H9 (cell line): ENCODE data around the gene PRRX1. TPM values are rescaled to one million over a fixed set of nuclear protein-coding genes. Genes with fewer than 3 reads are reported as not detected.

Source experiments
- DNase-seq: peaks from one replicate; pipeline ENCODE4 v3.0.0-alpha.2; 2017
- H2AFZ ChIP-seq: one replicate; pipeline ENCODE4 v1.6.1; 2013; ENCODE audit warnings: mild to moderate bottlenecking, low read length, control low read depth, moderate library complexity
- H2AK5ac ChIP-seq: 2 replicates; pipeline ENCODE4 v1.6.1; 2013; ENCODE audit warnings: low read length, control low read depth, mixed read lengths; ENCODE audit not compliant: insufficient read length
- H2BK120ac ChIP-seq: one replicate; pipeline ENCODE4 v1.6.1; 2013; ENCODE audit warnings: low read depth, mild to moderate bottlenecking, low read length, control low read depth, inconsistent platforms; ENCODE audit not compliant: poor library complexity, severe bottlenecking
- H2BK12ac ChIP-seq: 2 replicates; pipeline ENCODE4 v1.6.1; 2013; ENCODE audit warnings: low read length, control low read depth, mixed read lengths, low read depth; ENCODE audit not compliant: insufficient read length
- H2BK15ac ChIP-seq: 2 replicates; pipeline ENCODE4 v1.6.1; 2013; ENCODE audit warnings: low read depth, low read length, control low read depth
- H2BK20ac ChIP-seq: one replicate; pipeline ENCODE4 v1.6.1; 2013; ENCODE audit warnings: low read depth, mild to moderate bottlenecking, low read length, control low read depth, inconsistent platforms; ENCODE audit not compliant: poor library complexity, severe bottlenecking
- H2BK5ac ChIP-seq: 2 replicates; pipeline ENCODE4 v1.6.1; 2013; ENCODE audit warnings: low read length, control low read depth, mixed read lengths; ENCODE audit not compliant: insufficient read length
- H3K14ac ChIP-seq: 2 replicates; pipeline ENCODE4 v1.6.1; 2013; ENCODE audit warnings: low read length, control low read depth; ENCODE audit not compliant: insufficient read depth
- H3K18ac ChIP-seq: 2 replicates; pipeline ENCODE4 v1.6.1; 2013; ENCODE audit warnings: low read depth, mild to moderate bottlenecking, mixed read lengths, low read length, control low read depth; ENCODE audit not compliant: insufficient read length
- H3K23ac ChIP-seq: 2 replicates; pipeline ENCODE4 v1.6.1; 2013; ENCODE audit warnings: low read length, control low read depth, mixed read lengths, low read depth; ENCODE audit not compliant: insufficient read length
- H3K23me2 ChIP-seq: 2 replicates; pipeline ENCODE4 v1.6.1; 2013; ENCODE audit warnings: low read depth, mild to moderate bottlenecking, mixed read lengths, low read length, control low read depth; ENCODE audit not compliant: insufficient read length, poor library complexity, severe bottlenecking
- H3K27ac ChIP-seq: 2 replicates; pipeline ENCODE4 v1.5.1; 2013; ENCODE audit warnings: low read length, control low read depth, mixed read lengths, low read depth; ENCODE audit not compliant: insufficient read length
- H3K27me3 ChIP-seq: 2 replicates; pipeline ENCODE4 v1.6.1; 2013; ENCODE audit warnings: low read length, control low read depth, inconsistent platforms; ENCODE audit not compliant: insufficient read depth
- H3K4ac ChIP-seq: 2 replicates; pipeline ENCODE4 v1.6.1; 2013; ENCODE audit warnings: low read depth, mild to moderate bottlenecking, control low read depth, inconsistent platforms, low read length, moderate library complexity
- H3K4me1 ChIP-seq: 2 replicates; pipeline ENCODE4 v1.6.1; 2013; ENCODE audit warnings: low read length, control low read depth, inconsistent platforms; ENCODE audit not compliant: insufficient read depth
- H3K4me2 ChIP-seq: 2 replicates; pipeline ENCODE4 v1.6.1; 2013; ENCODE audit warnings: low read length, control low read depth, mixed read lengths; ENCODE audit not compliant: insufficient read length, insufficient read depth
- H3K56ac ChIP-seq: 2 replicates; pipeline ENCODE4 v1.6.1; 2013; ENCODE audit warnings: low read depth, mild to moderate bottlenecking, mixed read lengths, low read length, control low read depth; ENCODE audit not compliant: insufficient read length
- H3K79me1 ChIP-seq: 2 replicates; pipeline ENCODE4 v1.6.1; 2013; ENCODE audit warnings: low read depth, mild to moderate bottlenecking, moderate library complexity, low read length, control low read depth, inconsistent platforms; ENCODE audit not compliant: insufficient read depth, poor library complexity, severe bottlenecking
- H3K79me2 ChIP-seq: 2 replicates; pipeline ENCODE4 v1.6.1; 2013; ENCODE audit warnings: low read length, control low read depth, inconsistent platforms; ENCODE audit not compliant: insufficient read depth
- H3K9ac ChIP-seq: 2 replicates; pipeline ENCODE4 v1.6.1; 2013; ENCODE audit warnings: low read length, control low read depth, mixed read lengths; ENCODE audit not compliant: insufficient read length; ENCODE audit errors: extremely low read depth
- H3K9me3 ChIP-seq: one replicate; pipeline ENCODE4 v1.6.1; 2013; ENCODE audit warnings: low read depth, low read length, inconsistent platforms; ENCODE audit not compliant: control insufficient read depth
- H3T11ph ChIP-seq: one replicate; pipeline ENCODE4 v1.6.1; 2013; ENCODE audit warnings: mild to moderate bottlenecking, low read length, control low read depth, inconsistent platforms
- H4K20me1 ChIP-seq: one replicate; pipeline ENCODE4 v1.6.1; 2013; ENCODE audit not compliant: control insufficient read depth, insufficient read length, insufficient read depth
- H4K5ac ChIP-seq: 2 replicates; pipeline ENCODE4 v1.6.1; 2013; ENCODE audit warnings: low read depth, mild to moderate bottlenecking, mixed read lengths, low read length, control low read depth; ENCODE audit not compliant: insufficient read length
- H4K8ac ChIP-seq: replicated peaks from 2 replicates; pipeline ENCODE4 v1.6.1; 2013; ENCODE audit warnings: low read length, control low read depth, mixed read lengths, low read depth; ENCODE audit not compliant: insufficient read length
- H4K91ac ChIP-seq: 2 replicates; pipeline ENCODE4 v1.6.1; 2013; ENCODE audit warnings: low read depth, mild to moderate bottlenecking, moderate library complexity, mixed read lengths, low read length, control low read depth; ENCODE audit not compliant: insufficient read length
- H3K27ac Mint-ChIP-seq, 3 experiments: 2 replicates in 2 of 3; 3 replicates in 1 of 3; pipeline ENCODE4 v1.8.0; 2020 to 2021; ENCODE audit warnings: mixed read lengths in 3 of 3, mild to moderate bottlenecking in 1 of 3, moderate library complexity in 1 of 3
- H3K27me3 Mint-ChIP-seq: 2 replicates; pipeline ENCODE4 v1.8.0; 2021; ENCODE audit warnings: low read depth, mild to moderate bottlenecking, moderate library complexity, mixed read lengths
- H3K36me3 Mint-ChIP-seq, 3 experiments: 2 replicates in 2 of 3; 3 replicates in 1 of 3; pipeline ENCODE4 v1.8.0; 2020 to 2021; ENCODE audit warnings: low read depth in 3 of 3, mixed read lengths in 3 of 3; ENCODE audit not compliant: insufficient read depth in 1 of 3
- H3K4me1 Mint-ChIP-seq, 2 experiments: 2 replicates each; pipeline ENCODE4 v1.8.0; 2020; ENCODE audit warnings: mixed read lengths in 2 of 2
- H3K4me3 Mint-ChIP-seq, 2 experiments: 2 replicates in 1 of 2; 3 replicates in 1 of 2; pipeline ENCODE4 v1.8.0; 2020 to 2021; ENCODE audit warnings: mild to moderate bottlenecking in 2 of 2, mixed read lengths in 2 of 2, moderate library complexity in 1 of 2
- H3K9me3 Mint-ChIP-seq, 2 experiments: 2 replicates in 1 of 2; 3 replicates in 1 of 2; pipeline ENCODE4 v1.8.0; 2020; ENCODE audit warnings: mild to moderate bottlenecking in 2 of 2, mixed read lengths in 2 of 2, moderate library complexity in 1 of 2
- WGBS: extraction: QIAGEN DNeasy Blood & Tissue Kit; methylation state at CpG from one replicate; pipeline ENCODE4 v1.1.7; 2013; ENCODE audit warnings: missing lambda C conversion rate, low lambda C conversion rate, mixed read lengths; ENCODE audit not compliant: insufficient read length; ENCODE audit errors: extremely low coverage; 5-methylcytosine and 5-hydroxymethylcytosine counted together
- total RNA-seq: library from RNA; stranded (reverse); gene quantifications from 2 replicates; pipeline ENCODE4 v1.2.1, GENCODE V29; 2021
- TF ChIP-seq, protein P1 (sequence below): fragments of 200-600 bp; sonication (generic); conservative IDR thresholded peaks from 3 replicates; pipeline ENCODE4 v1.8.0; 2021; ENCODE audit warnings: antibody characterized with exemption, mild to moderate bottlenecking

Gene PRRX1
- total RNA-seq, 1 experiment from 2014 or later, result not detected

DNA sequence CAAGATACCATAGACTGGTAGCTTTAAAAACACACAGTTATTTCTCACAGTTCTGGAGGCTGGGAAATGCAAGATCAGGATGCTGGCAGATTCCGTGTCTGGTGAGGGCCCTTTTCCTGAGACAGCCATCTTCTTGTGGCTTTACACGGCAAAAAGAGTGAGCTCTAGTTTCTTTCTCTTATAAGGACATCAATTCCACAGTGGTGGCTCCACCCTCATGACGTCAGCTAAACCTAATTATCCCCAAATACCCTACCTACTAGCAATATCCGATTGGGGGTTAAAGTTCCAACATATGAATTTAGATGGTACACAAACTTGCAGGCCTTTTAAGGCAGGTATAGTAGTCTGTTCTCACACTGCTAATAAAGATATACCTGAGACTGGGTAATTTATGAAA lies 77.7 kb downstream of the PRRX1 start:
- Mint-ChIP-seq H3K4me3 (no peak overlapping the region), H3K36me3 (peaks cover 2 to 21% (median 7%) of the 10 kb centered on the region in 3 experiments; a peak in 5 of 7 replicates), H3K27me3 (peaks cover 4% of the 10 kb centered on the region), H3K9me3 (peaks cover 15 to 28% of the 10 kb centered on the region in 2 experiments), H3K27ac (no peak overlapping the region), H3K4me1 (no peaks in the 10 kb centered on the region)
- no peaks in the 10 kb centered on the region for H3K79me1 ChIP-seq
- no peak overlapping the region for H3T11ph ChIP-seq
- no peak overlapping the region for H3K4me2 ChIP-seq
- no peak overlapping the region for H3K4ac ChIP-seq
- H2AFZ ChIP-seq, result no peak overlapping the region
- no peak overlapping the region for H2BK20ac ChIP-seq
- no peak overlapping the region for H4K8ac ChIP-seq
- TF ChIP-seq, protein P1, sequence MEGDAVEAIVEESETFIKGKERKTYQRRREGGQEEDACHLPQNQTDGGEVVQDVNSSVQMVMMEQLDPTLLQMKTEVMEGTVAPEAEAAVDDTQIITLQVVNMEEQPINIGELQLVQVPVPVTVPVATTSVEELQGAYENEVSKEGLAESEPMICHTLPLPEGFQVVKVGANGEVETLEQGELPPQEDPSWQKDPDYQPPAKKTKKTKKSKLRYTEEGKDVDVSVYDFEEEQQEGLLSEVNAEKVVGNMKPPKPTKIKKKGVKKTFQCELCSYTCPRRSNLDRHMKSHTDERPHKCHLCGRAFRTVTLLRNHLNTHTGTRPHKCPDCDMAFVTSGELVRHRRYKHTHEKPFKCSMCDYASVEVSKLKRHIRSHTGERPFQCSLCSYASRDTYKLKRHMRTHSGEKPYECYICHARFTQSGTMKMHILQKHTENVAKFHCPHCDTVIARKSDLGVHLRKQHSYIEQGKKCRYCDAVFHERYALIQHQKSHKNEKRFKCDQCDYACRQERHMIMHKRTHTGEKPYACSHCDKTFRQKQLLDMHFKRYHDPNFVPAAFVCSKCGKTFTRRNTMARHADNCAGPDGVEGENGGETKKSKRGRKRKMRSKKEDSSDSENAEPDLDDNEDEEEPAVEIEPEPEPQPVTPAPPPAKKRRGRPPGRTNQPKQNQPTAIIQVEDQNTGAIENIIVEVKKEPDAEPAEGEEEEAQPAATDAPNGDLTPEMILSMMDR, result no peak
- H2BK120ac ChIP-seq, result no peak overlapping the region
- no peak overlapping the region for H2BK12ac ChIP-seq
- H2BK15ac ChIP-seq, result no peak overlapping the region
- H3K18ac ChIP-seq, result no peak overlapping the region
- no peak overlapping the region for H4K91ac ChIP-seq
- H2BK5ac ChIP-seq, result no peak overlapping the region
- no peaks in the 10 kb centered on the region for H4K20me1 ChIP-seq
- H3K23me2 ChIP-seq, result no peaks in the 10 kb centered on the region
- H3K9me3 ChIP-seq, result no peaks in the 10 kb centered on the region
- no peak overlapping the region for H3K23ac ChIP-seq
- no peaks in the 10 kb centered on the region for H3K4me1 ChIP-seq
- H2AK5ac ChIP-seq, result no peak overlapping the region
- no CpG with 5 or more reads among the region's 4 CpGs for WGBS
- H3K14ac ChIP-seq, result no peak overlapping the region
- H3K27ac ChIP-seq, result no peak overlapping the region
- H3K9ac ChIP-seq, result no peak overlapping the region
- H3K27me3 ChIP-seq, result no peaks in the 10 kb centered on the region
- no peaks in the 10 kb centered on the region for H3K79me2 ChIP-seq
- H3K56ac ChIP-seq, result no peak overlapping the region
- no peak for DNase-seq
- H4K5ac ChIP-seq, result no peak overlapping the region
